Activated CD4-positive, alpha-beta T cell treated with anti-CD3 and anti-CD28 coated beads, Interleukin-2, amount 10 ng/mL, durations not matched to agents 7 days and 5 days (primary cell): ENCODE measurements around the gene LPIN1. TPM values are rescaled to one million over a fixed set of nuclear protein-coding genes. Genes with fewer than 3 reads are reported as not detected.
A peak's percentile ranks its signal among the peaks of the same experiment; 100 is the strongest.
"Not testable (repeated sequence)": the region's sequence is repeated elsewhere in the genome, so short reads cannot be mapped to it uniquely, and the experiment has no call there.

Experiments
- CTCF ChIA-PET: fragments of 350-600 bp; sonication (Branson Sonifier 250); formaldehyde crosslinking; loops from one replicate; lab custom pipeline; 2021; ENCODE audit warnings: antibody characterized with exemption; lab: Charles Lee
- POLR2A ChIA-PET: fragments of 350-600 bp; sonication (Branson Sonifier 250); formaldehyde crosslinking; loops from one replicate; lab custom pipeline; 2021; ENCODE audit warnings: antibody characterized with exemption; lab: Charles Lee
- DNase-seq: peaks from one replicate; pipeline ENCODE4 v3.0.0-alpha.2; 2020
- H3K27ac Mint-ChIP-seq: one replicate; pipeline ENCODE4 v1.8.0; 2021; ENCODE audit warnings: mild to moderate bottlenecking, moderate library complexity, mixed read lengths
- H3K27me3 Mint-ChIP-seq: one replicate; pipeline ENCODE4 v1.8.0; 2021; ENCODE audit warnings: mixed read lengths
- H3K36me3 Mint-ChIP-seq: one replicate; pipeline ENCODE4 v1.8.0; 2021; ENCODE audit warnings: low read depth, mixed read lengths
- H3K4me1 Mint-ChIP-seq: one replicate; pipeline ENCODE4 v1.8.0; 2021; ENCODE audit warnings: mixed read lengths
- H3K4me3 Mint-ChIP-seq: one replicate; pipeline ENCODE4 v1.8.0; 2021; ENCODE audit warnings: mild to moderate bottlenecking, moderate library complexity, mixed read lengths
- H3K9me3 Mint-ChIP-seq: one replicate; pipeline ENCODE4 v1.8.0; 2021; ENCODE audit warnings: mixed read lengths
- total RNA-seq, 2 experiments: library from RNA; stranded (reverse); gene quantifications; one replicate each; pipeline ENCODE4 v1.2.3, GENCODE V29; 2021

The LPIN1 gene
- total RNA-seq, 2 experiments from 2014 or later, result 58.9 to 62.2 TPM

- H3K9me3 Mint-ChIP-seq, result no peaks in the 10 kb centered on the region
- H3K36me3 Mint-ChIP-seq, result no peaks in the 10 kb centered on the region
- ChIA-PET POLR2A (no interaction called here), CTCF (interaction anchor here (0.7 to 2.0 kb wide), 3 partner anchors 15 to 39 kb away, joined by 3 to 4 read pairs (median 3); no protein-coding TSS in a partner anchor)
- H3K27me3 Mint-ChIP-seq, result peaks cover 25% of the 10 kb centered on the region
- H3K4me1 Mint-ChIP-seq, result peaks cover 8% of the 10 kb centered on the region
- DNase-seq, result no peak
- H3K4me3 Mint-ChIP-seq, result peak overlapping the region; percentile 37
- peak overlapping the region; percentile 52 for H3K27ac Mint-ChIP-seq
Observed at GRCh38 chr2:11719230-11719977, 27.0 kb upstream of the LPIN1 start.

- DNase-seq, result no peak
- H3K36me3 Mint-ChIP-seq, result no peaks in the 10 kb centered on the region
- H3K4me1 Mint-ChIP-seq, result peaks cover 8% of the 10 kb centered on the region
- CTCF ChIA-PET, result interaction anchor here (0.6 kb wide), 1 partner anchor 34 kb away, joined by 4 read pairs; no protein-coding TSS in a partner anchor
- no peak overlapping the region for H3K4me3 Mint-ChIP-seq
- no peak overlapping the region for H3K27ac Mint-ChIP-seq
- H3K27me3 Mint-ChIP-seq, result peaks cover 25% of the 10 kb centered on the region
- POLR2A ChIA-PET, result no interaction called here
- H3K9me3 Mint-ChIP-seq, result no peaks in the 10 kb centered on the region
Observed at GRCh38 chr2:11720752-11721151, 25.7 kb upstream of the LPIN1 start.

GRCh38 chr2:11722292-11723060, 24.0 kb upstream of the LPIN1 start:
- H3K9me3 Mint-ChIP-seq, result no peaks in the 10 kb centered on the region
- DNase-seq, result no peak
- POLR2A ChIA-PET, result no interaction called here
- H3K4me3 Mint-ChIP-seq, result no peak overlapping the region
- peaks cover 8% of the 10 kb centered on the region for H3K4me1 Mint-ChIP-seq
- peaks cover 31% of the 10 kb centered on the region for H3K27me3 Mint-ChIP-seq
- no peak overlapping the region for H3K27ac Mint-ChIP-seq
- CTCF ChIA-PET, result interaction anchor here (0.8 to 1.6 kb wide), 4 partner anchors 8 to 35 kb away, joined by 3 to 4 read pairs (median 3); no protein-coding TSS in a partner anchor
- H3K36me3 Mint-ChIP-seq, result no peaks in the 10 kb centered on the region

GRCh38 chr2:11723061-11723371, 23.4 kb upstream of the LPIN1 start:
- H3K36me3 Mint-ChIP-seq, result no peaks in the 10 kb centered on the region
- H3K27me3 Mint-ChIP-seq, result peaks cover 30% of the 10 kb centered on the region
- H3K4me3 Mint-ChIP-seq, result no peak overlapping the region
- CTCF ChIA-PET, result interaction anchor here (1.6 kb wide), 1 partner anchor 19 kb away, joined by 4 read pairs; no protein-coding TSS in a partner anchor
- POLR2A ChIA-PET, result no interaction called here
- H3K27ac Mint-ChIP-seq, result no peak overlapping the region
- no peak for DNase-seq
- peaks cover 8% of the 10 kb centered on the region for H3K4me1 Mint-ChIP-seq
- no peaks in the 10 kb centered on the region for H3K9me3 Mint-ChIP-seq

- ChIA-PET POLR2A (no interaction called here), CTCF (no interaction called here)
- DNase-seq, result no peak
- peaks cover 30% of the 10 kb centered on the region for H3K27me3 Mint-ChIP-seq
- H3K4me1 Mint-ChIP-seq, result peaks cover 8% of the 10 kb centered on the region
- no peaks in the 10 kb centered on the region for H3K36me3 Mint-ChIP-seq
- H3K4me3 Mint-ChIP-seq, result no peak overlapping the region
- no peak overlapping the region for H3K27ac Mint-ChIP-seq
- H3K9me3 Mint-ChIP-seq, result no peaks in the 10 kb centered on the region
Observed at GRCh38 chr2:11724151-11724550, 22.3 kb upstream of the LPIN1 start.

- Mint-ChIP-seq H3K4me1 (peaks cover 3% of the 10 kb centered on the region), H3K36me3 (no peaks in the 10 kb centered on the region), H3K4me3 (no peak overlapping the region), H3K9me3 (no peaks in the 10 kb centered on the region), H3K27ac (no peak overlapping the region), H3K27me3 (peaks cover 32% of the 10 kb centered on the region)
- CTCF ChIA-PET, result interaction anchor here (1.0 to 1.3 kb wide), 2 partner anchors 8 to 53 kb away, joined by 3 read pairs; no protein-coding TSS in a partner anchor
- POLR2A ChIA-PET, result no interaction called here
- no peak for DNase-seq
Observed at GRCh38 chr2:11726384-11726783, 20.0 kb upstream of the LPIN1 start.

- Mint-ChIP-seq H3K4me3 (no peak overlapping the region), H3K27ac (no peak overlapping the region), H3K4me1 (peaks cover 3% of the 10 kb centered on the region), H3K9me3 (no peaks in the 10 kb centered on the region), H3K36me3 (no peaks in the 10 kb centered on the region), H3K27me3 (peaks cover 33% of the 10 kb centered on the region)
- ChIA-PET CTCF (interaction anchor here (0.7 to 1.4 kb wide), 3 partner anchors 12 to 21 kb away, joined by 3 to 4 read pairs (median 4); no protein-coding TSS in a partner anchor), POLR2A (no interaction called here)
- DNase-seq, result no peak
Observed at GRCh38 chr2:11729362-11730212, 16.8 kb upstream of the LPIN1 start.

GRCh38 chr2:11731214-11731984, 15.0 kb upstream of the LPIN1 start:
- H3K27ac Mint-ChIP-seq, H3K4me1 Mint-ChIP-seq, DNase-seq, H3K9me3 Mint-ChIP-seq, POLR2A ChIA-PET, H3K4me3 Mint-ChIP-seq, H3K36me3 Mint-ChIP-seq: not testable (repeated sequence)
- H3K27me3 Mint-ChIP-seq, result peaks cover 29% of the 10 kb centered on the region
- CTCF ChIA-PET, result interaction anchor here (0.8 to 0.9 kb wide), 2 partner anchors 10 to 15 kb away, joined by 3 read pairs; partner anchors contain the start of gene LPIN1

- Mint-ChIP-seq H3K27me3 (peaks cover 25% of the 10 kb centered on the region), H3K9me3 (no peaks in the 10 kb centered on the region), H3K4me3 (no peak overlapping the region), H3K27ac (no peak overlapping the region), H3K4me1 (peaks cover 5% of the 10 kb centered on the region), H3K36me3 (no peaks in the 10 kb centered on the region)
- POLR2A ChIA-PET, result no interaction called here
- CTCF ChIA-PET, result interaction anchor here (0.6 to 1.0 kb wide), 2 partner anchors 11 to 346 kb away, joined by 3 read pairs; no protein-coding TSS in a partner anchor
- no peak for DNase-seq
Observed at GRCh38 chr2:11732587-11732986, 13.8 kb upstream of the LPIN1 start.

- POLR2A ChIA-PET, DNase-seq, H3K27ac Mint-ChIP-seq, H3K4me3 Mint-ChIP-seq, H3K27me3 Mint-ChIP-seq, H3K9me3 Mint-ChIP-seq, H3K36me3 Mint-ChIP-seq, H3K4me1 Mint-ChIP-seq: not testable (repeated sequence)
- CTCF ChIA-PET, result interaction anchor here (1.0 to 5.0 kb wide), 4 partner anchors 10 to 43 kb away, joined by 3 to 29 read pairs (median 4); no protein-coding TSS in a partner anchor
Observed at GRCh38 chr2:11737852-11738251, 8.6 kb upstream of the LPIN1 start.

GRCh38 chr2:11738589-11739436, 7.6 kb upstream of the LPIN1 start:
- ChIA-PET POLR2A (no interaction called here), CTCF (interaction anchor here (0.5 to 5.0 kb wide), 6 partner anchors 9 to 589 kb away, joined by 3 to 29 read pairs (median 4); no protein-coding TSS in a partner anchor)
- peaks cover 13% of the 10 kb centered on the region for H3K4me1 Mint-ChIP-seq
- DNase-seq, result peak; percentile 31
- H3K9me3 Mint-ChIP-seq, result no peaks in the 10 kb centered on the region
- H3K27me3 Mint-ChIP-seq, result peaks cover 2% of the 10 kb centered on the region
- no peak overlapping the region for H3K27ac Mint-ChIP-seq
- H3K36me3 Mint-ChIP-seq, result no peaks in the 10 kb centered on the region
- H3K4me3 Mint-ChIP-seq, result no peak overlapping the region
